H9 (cell line): Measurements from ENCODE around the gene CPXM2. TPM values are rescaled to one million over a fixed set of nuclear protein-coding genes. Genes with fewer than 3 reads are reported as not detected.

Experiments used
- DNase-seq: peaks from one replicate; pipeline ENCODE4 v3.0.0-alpha.2; 2017
- H2AFZ ChIP-seq: one replicate; pipeline ENCODE4 v1.6.1; 2013; ENCODE audit warnings: mild to moderate bottlenecking, low read length, control low read depth, moderate library complexity
- H2AK5ac ChIP-seq: 2 replicates; pipeline ENCODE4 v1.6.1; 2013; ENCODE audit warnings: low read length, control low read depth, mixed read lengths; ENCODE audit not compliant: insufficient read length
- H2BK120ac ChIP-seq: one replicate; pipeline ENCODE4 v1.6.1; 2013; ENCODE audit warnings: low read depth, mild to moderate bottlenecking, low read length, control low read depth, inconsistent platforms; ENCODE audit not compliant: poor library complexity, severe bottlenecking
- H2BK12ac ChIP-seq: 2 replicates; pipeline ENCODE4 v1.6.1; 2013; ENCODE audit warnings: low read length, control low read depth, mixed read lengths, low read depth; ENCODE audit not compliant: insufficient read length
- H2BK15ac ChIP-seq: 2 replicates; pipeline ENCODE4 v1.6.1; 2013; ENCODE audit warnings: low read depth, low read length, control low read depth
- H2BK20ac ChIP-seq: one replicate; pipeline ENCODE4 v1.6.1; 2013; ENCODE audit warnings: low read depth, mild to moderate bottlenecking, low read length, control low read depth, inconsistent platforms; ENCODE audit not compliant: poor library complexity, severe bottlenecking
- H2BK5ac ChIP-seq: 2 replicates; pipeline ENCODE4 v1.6.1; 2013; ENCODE audit warnings: low read length, control low read depth, mixed read lengths; ENCODE audit not compliant: insufficient read length
- H3K14ac ChIP-seq: 2 replicates; pipeline ENCODE4 v1.6.1; 2013; ENCODE audit warnings: low read length, control low read depth; ENCODE audit not compliant: insufficient read depth
- H3K18ac ChIP-seq: 2 replicates; pipeline ENCODE4 v1.6.1; 2013; ENCODE audit warnings: low read depth, mild to moderate bottlenecking, mixed read lengths, low read length, control low read depth; ENCODE audit not compliant: insufficient read length
- H3K23ac ChIP-seq: 2 replicates; pipeline ENCODE4 v1.6.1; 2013; ENCODE audit warnings: low read length, control low read depth, mixed read lengths, low read depth; ENCODE audit not compliant: insufficient read length
- H3K23me2 ChIP-seq: 2 replicates; pipeline ENCODE4 v1.6.1; 2013; ENCODE audit warnings: low read depth, mild to moderate bottlenecking, mixed read lengths, low read length, control low read depth; ENCODE audit not compliant: insufficient read length, poor library complexity, severe bottlenecking
- H3K27ac ChIP-seq: 2 replicates; pipeline ENCODE4 v1.5.1; 2013; ENCODE audit warnings: low read length, control low read depth, mixed read lengths, low read depth; ENCODE audit not compliant: insufficient read length
- H3K27me3 ChIP-seq: 2 replicates; pipeline ENCODE4 v1.6.1; 2013; ENCODE audit warnings: low read length, control low read depth, inconsistent platforms; ENCODE audit not compliant: insufficient read depth
- H3K4ac ChIP-seq: 2 replicates; pipeline ENCODE4 v1.6.1; 2013; ENCODE audit warnings: low read depth, mild to moderate bottlenecking, control low read depth, inconsistent platforms, low read length, moderate library complexity
- H3K4me1 ChIP-seq: 2 replicates; pipeline ENCODE4 v1.6.1; 2013; ENCODE audit warnings: low read length, control low read depth, inconsistent platforms; ENCODE audit not compliant: insufficient read depth
- H3K4me2 ChIP-seq: 2 replicates; pipeline ENCODE4 v1.6.1; 2013; ENCODE audit warnings: low read length, control low read depth, mixed read lengths; ENCODE audit not compliant: insufficient read length, insufficient read depth
- H3K56ac ChIP-seq: 2 replicates; pipeline ENCODE4 v1.6.1; 2013; ENCODE audit warnings: low read depth, mild to moderate bottlenecking, mixed read lengths, low read length, control low read depth; ENCODE audit not compliant: insufficient read length
- H3K79me1 ChIP-seq: 2 replicates; pipeline ENCODE4 v1.6.1; 2013; ENCODE audit warnings: low read depth, mild to moderate bottlenecking, moderate library complexity, low read length, control low read depth, inconsistent platforms; ENCODE audit not compliant: insufficient read depth, poor library complexity, severe bottlenecking
- H3K79me2 ChIP-seq: 2 replicates; pipeline ENCODE4 v1.6.1; 2013; ENCODE audit warnings: low read length, control low read depth, inconsistent platforms; ENCODE audit not compliant: insufficient read depth
- H3K9ac ChIP-seq: 2 replicates; pipeline ENCODE4 v1.6.1; 2013; ENCODE audit warnings: low read length, control low read depth, mixed read lengths; ENCODE audit not compliant: insufficient read length; ENCODE audit errors: extremely low read depth
- H3K9me3 ChIP-seq: one replicate; pipeline ENCODE4 v1.6.1; 2013; ENCODE audit warnings: low read depth, low read length, inconsistent platforms; ENCODE audit not compliant: control insufficient read depth
- H3T11ph ChIP-seq: one replicate; pipeline ENCODE4 v1.6.1; 2013; ENCODE audit warnings: mild to moderate bottlenecking, low read length, control low read depth, inconsistent platforms
- H4K20me1 ChIP-seq: one replicate; pipeline ENCODE4 v1.6.1; 2013; ENCODE audit not compliant: control insufficient read depth, insufficient read length, insufficient read depth
- H4K5ac ChIP-seq: 2 replicates; pipeline ENCODE4 v1.6.1; 2013; ENCODE audit warnings: low read depth, mild to moderate bottlenecking, mixed read lengths, low read length, control low read depth; ENCODE audit not compliant: insufficient read length
- H4K8ac ChIP-seq: replicated peaks from 2 replicates; pipeline ENCODE4 v1.6.1; 2013; ENCODE audit warnings: low read length, control low read depth, mixed read lengths, low read depth; ENCODE audit not compliant: insufficient read length
- H4K91ac ChIP-seq: 2 replicates; pipeline ENCODE4 v1.6.1; 2013; ENCODE audit warnings: low read depth, mild to moderate bottlenecking, moderate library complexity, mixed read lengths, low read length, control low read depth; ENCODE audit not compliant: insufficient read length
- H3K27ac Mint-ChIP-seq, 3 experiments: 2 replicates in 2 of 3; 3 replicates in 1 of 3; pipeline ENCODE4 v1.8.0; 2020 to 2021; ENCODE audit warnings: mixed read lengths in 3 of 3, mild to moderate bottlenecking in 1 of 3, moderate library complexity in 1 of 3
- H3K27me3 Mint-ChIP-seq: 2 replicates; pipeline ENCODE4 v1.8.0; 2021; ENCODE audit warnings: low read depth, mild to moderate bottlenecking, moderate library complexity, mixed read lengths
- H3K36me3 Mint-ChIP-seq, 3 experiments: 2 replicates in 2 of 3; 3 replicates in 1 of 3; pipeline ENCODE4 v1.8.0; 2020 to 2021; ENCODE audit warnings: low read depth in 3 of 3, mixed read lengths in 3 of 3; ENCODE audit not compliant: insufficient read depth in 1 of 3
- H3K4me1 Mint-ChIP-seq, 2 experiments: 2 replicates each; pipeline ENCODE4 v1.8.0; 2020; ENCODE audit warnings: mixed read lengths in 2 of 2
- H3K4me3 Mint-ChIP-seq, 2 experiments: 2 replicates in 1 of 2; 3 replicates in 1 of 2; pipeline ENCODE4 v1.8.0; 2020 to 2021; ENCODE audit warnings: mild to moderate bottlenecking in 2 of 2, mixed read lengths in 2 of 2, moderate library complexity in 1 of 2
- H3K9me3 Mint-ChIP-seq, 2 experiments: 2 replicates in 1 of 2; 3 replicates in 1 of 2; pipeline ENCODE4 v1.8.0; 2020; ENCODE audit warnings: mild to moderate bottlenecking in 2 of 2, mixed read lengths in 2 of 2, moderate library complexity in 1 of 2
- WGBS: extraction: QIAGEN DNeasy Blood & Tissue Kit; methylation state at CpG from one replicate; pipeline ENCODE4 v1.1.7; 2013; ENCODE audit warnings: missing lambda C conversion rate, low lambda C conversion rate, mixed read lengths; ENCODE audit not compliant: insufficient read length; ENCODE audit errors: extremely low coverage; 5-methylcytosine and 5-hydroxymethylcytosine counted together
- total RNA-seq: library from RNA; stranded (reverse); gene quantifications from 2 replicates; pipeline ENCODE4 v1.2.1, GENCODE V29; 2021
- TF ChIP-seq, protein P1 (sequence below): fragments of 200-600 bp; sonication (generic); conservative IDR thresholded peaks from 3 replicates; pipeline ENCODE4 v1.8.0; 2021; ENCODE audit warnings: antibody characterized with exemption, mild to moderate bottlenecking

CPXM2 gene
- total RNA-seq, 1 experiment from 2014 or later, result 1.7 TPM

DNA sequence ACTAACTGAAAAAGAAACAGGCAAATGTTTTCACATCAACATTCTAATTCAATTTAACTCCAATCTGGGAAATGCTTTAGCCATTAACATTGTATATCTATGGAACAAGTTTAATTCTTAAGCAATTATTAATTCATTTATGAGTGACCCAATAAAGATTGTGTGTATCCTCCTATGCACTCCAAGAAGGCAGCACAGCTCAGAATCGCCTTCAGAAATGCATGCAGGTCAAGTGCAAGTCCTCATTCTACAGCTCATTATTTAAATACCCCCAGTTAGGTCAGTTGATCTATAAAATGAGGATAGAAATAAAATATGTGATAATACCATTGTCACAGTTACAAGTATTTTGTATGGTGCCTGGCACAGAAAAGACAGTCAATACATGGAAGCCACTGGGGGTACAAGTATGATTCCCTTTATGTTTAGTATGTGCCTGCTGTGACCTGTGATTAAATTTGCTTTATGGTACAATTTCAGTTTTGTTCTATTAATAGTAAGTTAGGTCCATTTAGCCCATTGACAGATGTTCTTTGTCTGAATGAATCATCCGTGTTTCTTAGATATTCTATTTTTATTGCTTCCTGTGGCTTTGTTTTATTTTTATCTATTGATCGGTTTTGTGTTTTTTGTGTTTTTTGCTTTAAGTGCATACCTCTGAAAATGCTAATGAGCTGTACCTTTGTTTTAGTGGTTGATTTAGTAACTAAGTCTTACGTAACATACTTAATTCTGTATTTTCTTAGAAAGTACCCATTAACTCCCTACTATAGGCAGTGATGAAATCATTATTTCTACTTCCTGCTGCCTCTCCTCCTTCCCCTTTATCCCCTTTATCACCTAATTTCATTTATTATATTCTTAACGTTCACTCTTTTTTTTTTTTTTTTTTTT is 42.8 kb downstream of the CPXM2 start:
- TF ChIP-seq, protein P1, sequence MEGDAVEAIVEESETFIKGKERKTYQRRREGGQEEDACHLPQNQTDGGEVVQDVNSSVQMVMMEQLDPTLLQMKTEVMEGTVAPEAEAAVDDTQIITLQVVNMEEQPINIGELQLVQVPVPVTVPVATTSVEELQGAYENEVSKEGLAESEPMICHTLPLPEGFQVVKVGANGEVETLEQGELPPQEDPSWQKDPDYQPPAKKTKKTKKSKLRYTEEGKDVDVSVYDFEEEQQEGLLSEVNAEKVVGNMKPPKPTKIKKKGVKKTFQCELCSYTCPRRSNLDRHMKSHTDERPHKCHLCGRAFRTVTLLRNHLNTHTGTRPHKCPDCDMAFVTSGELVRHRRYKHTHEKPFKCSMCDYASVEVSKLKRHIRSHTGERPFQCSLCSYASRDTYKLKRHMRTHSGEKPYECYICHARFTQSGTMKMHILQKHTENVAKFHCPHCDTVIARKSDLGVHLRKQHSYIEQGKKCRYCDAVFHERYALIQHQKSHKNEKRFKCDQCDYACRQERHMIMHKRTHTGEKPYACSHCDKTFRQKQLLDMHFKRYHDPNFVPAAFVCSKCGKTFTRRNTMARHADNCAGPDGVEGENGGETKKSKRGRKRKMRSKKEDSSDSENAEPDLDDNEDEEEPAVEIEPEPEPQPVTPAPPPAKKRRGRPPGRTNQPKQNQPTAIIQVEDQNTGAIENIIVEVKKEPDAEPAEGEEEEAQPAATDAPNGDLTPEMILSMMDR, result no peak
- no peak overlapping the region for H2BK20ac ChIP-seq
- Mint-ChIP-seq H3K4me3 (no peak overlapping the region), H3K27ac (no peak overlapping the region), H3K27me3 (no peaks in the 10 kb centered on the region; the same call in 1 of the 2 replicates), H3K9me3 (peaks cover 12 to 19% of the 10 kb centered on the region in 2 experiments), H3K4me1 (peaks cover 3 to 5% of the 10 kb centered on the region in 2 experiments), H3K36me3 (peaks cover 2 to 21% (median 5%) of the 10 kb centered on the region in 3 experiments; a peak in 5 of 7 replicates)
- H3K9ac ChIP-seq, result no peak overlapping the region
- DNase-seq, result no peak
- H2BK5ac ChIP-seq, result no peak overlapping the region
- no peak overlapping the region for H2BK15ac ChIP-seq
- no peaks in the 10 kb centered on the region for H3K79me2 ChIP-seq
- no peaks in the 10 kb centered on the region for H3K4me1 ChIP-seq
- H3K23ac ChIP-seq, result no peak overlapping the region
- no peaks in the 10 kb centered on the region for H3K27me3 ChIP-seq
- no peak overlapping the region for H4K5ac ChIP-seq
- H4K8ac ChIP-seq, result no peak overlapping the region
- H2AK5ac ChIP-seq, result no peak overlapping the region
- H3K23me2 ChIP-seq, result no peaks in the 10 kb centered on the region
- no peak overlapping the region for H3K18ac ChIP-seq
- no peak overlapping the region for H3K56ac ChIP-seq
- no peak overlapping the region for H2BK12ac ChIP-seq
- H3K79me1 ChIP-seq, result no peaks in the 10 kb centered on the region
- H3K14ac ChIP-seq, result no peak overlapping the region
- H4K20me1 ChIP-seq, result no peaks in the 10 kb centered on the region
- no CpG with 5 or more reads among the region's 5 CpGs for WGBS
- no peak overlapping the region for H3K4me2 ChIP-seq
- no peak overlapping the region for H2BK120ac ChIP-seq
- H3K9me3 ChIP-seq, result no peaks in the 10 kb centered on the region
- H2AFZ ChIP-seq, result no peak overlapping the region
- no peak overlapping the region for H4K91ac ChIP-seq
- no peak overlapping the region for H3T11ph ChIP-seq
- H3K4ac ChIP-seq, result no peak overlapping the region
- no peak overlapping the region for H3K27ac ChIP-seq
